ENCODE results near the gene CERT1.

Gene CERT1

DNA sequence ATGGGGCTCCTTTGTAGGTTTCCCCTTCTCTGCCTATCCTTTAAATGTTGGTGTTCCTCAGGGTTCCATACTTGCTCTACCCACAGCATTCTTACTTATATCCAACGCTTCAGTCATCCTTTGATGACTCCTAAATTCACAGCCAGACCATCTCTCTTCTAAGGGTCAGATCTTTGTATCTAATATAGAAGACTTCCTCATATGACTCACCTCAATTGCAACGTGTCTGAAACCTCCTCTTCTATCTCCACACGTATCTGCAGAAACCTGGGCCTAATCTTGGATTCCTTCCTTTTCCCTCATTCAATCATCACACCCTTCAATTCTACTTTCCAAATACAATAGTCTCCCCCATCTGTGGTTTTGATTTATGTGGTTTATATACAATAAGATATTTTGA lies 106.1 kb downstream of the CERT1 start:
- DNase-seq (ENCODE audit: low read depth in 2 of 2) = no peak

DNA sequence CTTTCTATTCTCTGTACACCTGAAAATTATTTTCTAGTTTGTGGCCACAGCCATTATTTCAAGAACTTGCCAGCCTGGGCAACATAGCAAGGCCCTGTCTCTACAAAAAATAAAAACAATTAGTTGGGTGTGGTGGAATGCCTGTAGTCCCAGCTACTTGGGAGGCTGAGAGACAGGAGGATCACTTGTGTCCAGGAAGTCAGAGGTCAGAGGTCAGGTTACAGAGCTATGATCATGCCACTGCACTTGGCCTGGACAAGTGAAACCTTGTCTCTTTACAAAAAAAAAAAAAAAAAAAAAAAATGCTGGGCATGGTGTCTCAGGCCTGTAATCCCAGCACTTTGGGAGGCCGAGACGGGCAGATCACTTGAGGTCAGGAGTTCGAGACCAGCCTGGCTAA lies 116.2 kb downstream of the CERT1 start:
- DNase-seq (ENCODE audit: low read depth in 2 of 2) = no peak

DNA sequence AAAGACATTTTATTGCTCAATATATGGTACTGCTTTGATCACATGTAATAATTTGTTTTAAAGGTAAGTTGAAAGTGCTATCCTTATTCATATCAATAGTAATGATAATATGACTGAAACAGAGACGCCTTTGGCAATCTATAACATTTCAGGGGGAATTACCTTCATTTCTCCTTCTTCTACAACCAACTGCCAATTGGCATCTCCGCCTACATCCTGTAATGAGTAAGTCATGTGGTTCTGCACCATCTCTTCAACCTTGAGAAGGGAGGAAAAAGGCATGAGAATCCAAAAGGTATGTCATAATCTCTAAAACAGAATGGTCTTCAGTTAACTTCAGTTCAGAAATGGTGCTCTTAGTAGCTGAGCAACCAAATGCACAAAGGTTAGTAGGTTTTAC lies 122.0 kb downstream of the CERT1 start:
- DNase-seq (ENCODE audit: low read depth in 2 of 2) = no peak

GRCh38 chr5:75387806-75388205 lies 123.6 kb downstream of the CERT1 start:
- no peak for DNase-seq (ENCODE audit: low read depth in 2 of 2)

- DNase-seq (ENCODE audit: low read depth in 2 of 2) = no peak
Measured at GRCh38 chr5:75384218-75384617, 127.2 kb downstream of the CERT1 start.

DNA sequence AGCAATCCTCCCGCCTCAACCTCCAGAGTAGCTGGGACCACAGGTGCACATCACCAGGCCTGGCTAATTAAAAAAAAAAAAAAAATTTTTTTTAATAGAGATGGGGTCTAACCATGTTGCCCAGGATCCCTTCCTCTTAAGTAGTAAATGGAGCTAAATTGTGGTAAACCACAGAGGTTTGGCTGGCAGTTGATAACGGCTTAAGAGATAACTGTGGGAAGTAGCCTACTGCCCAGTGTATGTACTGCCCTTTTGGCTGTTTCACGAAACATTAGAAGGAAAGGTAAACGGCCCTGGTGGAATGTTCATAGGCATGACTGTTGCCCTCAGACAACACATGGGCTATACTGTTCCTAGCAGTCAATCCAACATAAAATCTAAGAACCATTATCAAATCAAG lies 130.0 kb downstream of the CERT1 start:
- no peak for DNase-seq (ENCODE audit: low read depth in 2 of 2)

DNA sequence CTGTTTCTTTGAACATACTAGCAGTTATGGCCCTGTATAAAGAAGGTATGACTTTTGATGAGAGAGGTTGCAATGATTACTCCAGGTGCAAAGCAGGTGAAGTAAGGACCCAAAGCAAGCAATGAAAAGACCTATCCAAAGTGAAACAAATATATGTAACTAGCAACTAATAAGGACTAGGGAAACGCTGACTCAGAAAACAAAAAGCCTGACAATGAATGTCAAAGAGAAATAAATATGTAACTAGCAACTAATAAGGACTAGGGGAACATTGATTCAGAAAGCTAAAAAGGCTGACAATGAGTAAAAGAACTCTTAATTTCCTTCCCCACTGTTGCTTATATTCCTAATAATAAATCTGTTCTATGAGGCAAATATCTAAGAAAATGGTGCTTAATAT lies 131.3 kb downstream of the CERT1 start:
- no peak for DNase-seq (ENCODE audit: low read depth in 2 of 2)

GRCh38 chr5:75375414-75375813 lies 136.0 kb downstream of the CERT1 start:
- no peak for DNase-seq (ENCODE audit: low read depth in 2 of 2)

DNA sequence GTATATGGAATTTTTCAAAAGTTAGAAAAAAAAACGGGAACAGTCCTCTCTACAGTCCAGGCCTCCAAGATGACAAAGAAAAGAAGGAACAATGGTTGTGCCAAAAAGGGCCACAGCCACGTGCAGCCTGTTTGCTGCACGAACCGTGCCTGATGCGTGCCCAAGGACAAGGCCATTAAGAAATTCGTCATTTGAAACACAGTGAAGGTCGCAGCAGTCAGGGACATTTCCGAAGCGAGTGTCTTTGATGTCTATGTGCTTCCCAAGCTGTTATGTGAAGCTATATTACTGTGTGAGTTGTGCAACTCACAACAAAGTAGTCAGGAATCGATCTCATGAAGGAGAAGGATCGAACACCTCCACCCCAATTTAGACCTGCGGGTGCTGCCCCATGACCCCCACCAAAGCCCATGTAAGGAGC lies 137.0 kb downstream of the CERT1 start:
- DNase-seq (ENCODE audit: low read depth in 2 of 2) = no peak

- DNase-seq (ENCODE audit: low read depth in 2 of 2) = no peak
Measured at GRCh38 chr5:75373862-75374261, 137.6 kb downstream of the CERT1 start.

DNA sequence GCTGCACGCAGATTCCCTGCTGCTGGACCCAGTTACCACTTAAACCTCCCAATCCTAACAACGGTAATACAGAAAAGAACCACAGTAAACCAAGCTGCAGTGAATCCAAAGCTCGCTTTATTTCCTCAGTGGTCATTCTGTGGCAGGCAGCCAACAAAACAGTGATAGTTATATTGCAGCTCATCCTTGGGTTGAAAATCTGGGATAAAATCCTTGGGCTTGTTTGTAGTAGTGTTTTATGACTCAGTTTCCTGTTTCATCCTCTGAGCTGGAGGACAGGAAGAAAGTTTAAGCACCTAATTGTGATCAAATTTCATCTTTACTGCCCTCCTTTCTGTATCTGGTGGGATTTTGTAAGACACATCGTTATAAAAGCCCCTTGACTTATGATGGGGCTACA lies 143.0 kb downstream of the CERT1 start:
- DNase-seq (ENCODE audit: low read depth in 2 of 2) = peak; percentile 8 to 21

DNA sequence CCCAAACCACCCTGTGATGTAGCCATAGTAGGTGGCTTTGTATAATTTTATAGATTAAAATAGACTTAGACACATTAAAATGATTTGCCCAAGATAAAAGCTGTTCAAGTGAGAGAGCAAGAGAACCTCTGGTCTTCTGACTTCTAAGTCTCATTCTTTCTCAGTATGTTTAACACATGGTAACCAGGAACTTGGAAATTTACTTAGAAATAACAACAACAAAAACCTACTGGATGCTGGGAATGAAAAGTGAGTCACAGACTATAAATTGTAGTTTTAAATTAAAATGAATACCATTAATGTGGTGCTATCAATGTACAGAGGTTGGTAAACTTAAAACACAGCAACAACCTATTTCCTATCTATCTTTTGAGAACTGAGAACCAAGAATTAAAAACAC lies 144.0 kb downstream of the CERT1 start:
- DNase-seq (ENCODE audit: low read depth in 2 of 2) = peak; percentile 22 to 35

DNA sequence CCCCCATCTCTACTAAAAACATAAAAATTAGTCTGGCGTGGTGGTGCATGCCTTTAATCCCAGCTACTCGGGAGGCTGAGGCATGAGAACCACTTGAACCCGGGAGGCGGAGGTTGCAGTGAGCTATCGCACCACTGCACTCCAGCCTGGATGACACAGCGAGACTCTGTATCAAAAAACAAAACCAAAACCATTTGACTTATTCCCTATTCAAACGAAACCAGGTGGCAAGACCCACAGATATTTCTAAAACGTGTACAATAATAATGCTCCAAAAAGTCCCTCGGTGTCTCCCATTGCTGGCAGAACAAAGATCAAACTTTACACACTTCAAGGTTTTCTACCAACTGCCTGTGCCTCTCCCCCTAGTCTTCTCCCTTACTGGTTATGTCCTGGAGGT lies 144.6 kb downstream of the CERT1 start:
- DNase-seq (ENCODE audit: low read depth in 2 of 2) = no peak

DNA sequence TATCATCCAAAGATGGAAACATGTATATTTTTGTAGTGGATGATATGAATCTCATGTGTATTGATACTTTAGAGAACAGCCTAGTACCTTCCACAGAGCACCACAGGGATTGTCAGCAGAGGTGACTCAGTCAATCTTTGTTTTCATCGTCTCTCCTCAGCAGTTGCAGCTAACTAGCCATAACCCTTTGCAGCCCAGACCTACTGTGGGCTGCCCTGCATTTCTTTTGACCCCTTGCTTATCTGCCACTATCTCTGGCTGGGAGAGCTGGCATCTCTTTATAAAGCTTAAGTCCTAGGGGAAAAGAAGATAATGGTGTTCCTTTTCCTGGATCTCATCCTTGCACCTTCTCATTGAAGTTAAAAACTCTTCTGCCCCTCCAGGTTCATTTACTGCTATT lies 145.7 kb downstream of the CERT1 start:
- no peak for DNase-seq (ENCODE audit: low read depth in 2 of 2)

DNA sequence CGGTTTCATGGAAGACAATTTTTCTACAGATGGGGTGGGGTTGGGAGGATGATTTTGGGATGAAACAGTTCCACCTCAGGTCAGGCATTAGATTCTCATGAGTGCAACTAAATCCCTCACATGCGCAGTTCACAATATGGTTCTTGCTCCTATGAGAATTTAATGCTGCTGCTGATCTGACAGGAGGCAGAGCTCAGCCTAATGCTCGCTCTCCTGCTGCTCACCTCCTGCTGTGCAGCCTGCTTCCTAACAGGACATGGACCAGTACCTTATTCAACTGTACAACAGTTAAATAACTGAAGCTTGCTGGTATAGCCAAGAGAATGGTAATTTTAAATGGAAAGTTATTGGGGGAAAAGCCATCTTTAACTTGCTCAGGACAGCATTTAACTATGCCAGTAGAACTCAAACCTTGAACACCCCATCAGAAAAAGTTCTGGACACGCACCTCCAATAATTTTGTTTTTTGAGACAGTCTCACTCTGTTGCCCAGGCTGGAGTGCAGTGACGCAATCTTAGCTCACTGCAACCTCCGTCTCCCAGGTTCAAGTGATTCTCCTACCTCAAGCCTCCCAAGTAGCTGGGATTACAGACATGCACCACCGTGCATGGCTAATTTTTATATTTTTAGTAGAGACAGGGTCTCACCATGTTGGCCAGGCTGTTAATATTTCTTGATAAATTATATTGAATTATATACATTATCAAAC lies 146.7 kb downstream of the CERT1 start:
- DNase-seq (ENCODE audit: low read depth in 2 of 2) = no peak

DNA sequence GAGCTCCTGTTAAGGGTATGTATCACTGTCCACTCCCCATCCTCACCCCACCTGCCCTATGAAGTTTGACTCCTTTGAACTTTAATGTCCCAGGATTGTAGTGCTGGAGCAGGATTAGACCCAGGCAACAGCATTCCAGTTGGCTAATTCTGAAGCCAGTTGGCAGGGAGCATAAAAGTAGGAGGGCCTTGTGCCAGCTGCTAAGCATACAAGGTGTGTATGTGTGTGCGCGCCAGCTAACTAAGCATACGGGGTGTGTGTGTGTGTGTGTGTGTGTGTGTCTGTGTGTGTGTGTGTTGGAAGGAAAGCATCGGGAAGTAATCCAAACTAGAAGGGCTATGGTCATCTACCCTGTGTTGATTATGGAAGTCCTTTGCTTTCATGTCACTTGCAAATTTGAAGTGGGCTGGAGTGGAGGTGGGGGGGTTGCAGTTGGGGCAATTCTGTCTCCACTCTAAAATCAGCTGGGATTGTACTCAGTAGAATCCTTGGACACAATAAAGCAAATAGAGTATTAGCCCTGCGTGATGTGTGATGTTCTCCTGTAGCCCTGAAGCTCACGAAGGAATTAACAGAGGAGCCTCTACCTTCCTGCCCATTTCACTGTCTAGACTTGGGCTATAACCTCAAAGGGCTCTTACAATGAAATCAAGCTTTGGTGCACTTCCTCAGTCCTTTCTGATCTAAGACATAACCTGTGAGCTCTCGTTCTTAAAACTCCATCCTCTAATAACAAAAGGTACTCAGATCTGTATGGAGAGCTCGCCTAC lies 147.5 kb downstream of the CERT1 start:
- no peak for DNase-seq (ENCODE audit: low read depth in 2 of 2)

DNA sequence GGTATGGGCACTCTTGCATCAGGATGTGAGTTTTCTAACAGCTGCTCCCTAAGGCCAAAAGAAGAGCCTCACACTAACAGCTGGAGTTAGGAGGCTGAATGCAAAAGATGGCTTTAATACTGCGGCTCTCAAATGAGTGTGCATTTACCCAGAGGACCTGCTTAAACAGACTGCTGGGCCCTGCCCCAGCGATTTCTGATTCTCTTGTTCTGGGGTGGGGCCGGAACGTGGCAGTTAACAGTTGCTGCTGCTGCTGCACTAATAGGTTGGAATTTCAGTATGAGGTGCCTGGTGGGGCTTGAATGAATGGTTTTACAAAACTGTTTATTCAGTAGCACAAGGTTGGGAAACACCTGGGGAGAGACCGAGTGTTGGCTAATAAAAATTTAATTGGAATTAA lies 148.3 kb downstream of the CERT1 start:
- no peak for DNase-seq (ENCODE audit: low read depth in 2 of 2)

DNA sequence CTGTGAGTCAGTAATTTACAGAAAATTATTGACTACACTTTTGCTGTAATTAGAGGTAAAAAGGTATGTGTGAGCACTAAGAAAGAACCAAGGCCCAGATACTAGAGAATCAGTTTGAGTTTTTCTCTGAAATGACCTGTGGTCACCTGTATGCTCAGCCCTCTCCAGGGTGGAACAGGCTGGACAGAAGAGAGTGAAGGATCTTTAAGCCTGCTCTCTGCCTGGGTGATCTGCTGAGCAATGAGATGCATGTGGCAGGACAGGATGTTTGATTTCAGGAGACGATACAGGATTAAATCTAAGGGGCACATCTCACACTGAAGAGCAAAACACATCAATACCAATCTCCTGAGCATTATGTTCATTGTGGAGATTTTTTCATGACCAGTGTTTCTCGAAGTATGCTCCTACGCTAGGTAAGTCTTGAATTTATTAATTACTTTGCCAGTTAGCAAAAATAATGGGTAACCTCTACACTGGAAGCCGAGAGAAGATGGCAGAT lies 148.9 kb downstream of the CERT1 start:
- DNase-seq (ENCODE audit: low read depth in 2 of 2) = no peak

DNA sequence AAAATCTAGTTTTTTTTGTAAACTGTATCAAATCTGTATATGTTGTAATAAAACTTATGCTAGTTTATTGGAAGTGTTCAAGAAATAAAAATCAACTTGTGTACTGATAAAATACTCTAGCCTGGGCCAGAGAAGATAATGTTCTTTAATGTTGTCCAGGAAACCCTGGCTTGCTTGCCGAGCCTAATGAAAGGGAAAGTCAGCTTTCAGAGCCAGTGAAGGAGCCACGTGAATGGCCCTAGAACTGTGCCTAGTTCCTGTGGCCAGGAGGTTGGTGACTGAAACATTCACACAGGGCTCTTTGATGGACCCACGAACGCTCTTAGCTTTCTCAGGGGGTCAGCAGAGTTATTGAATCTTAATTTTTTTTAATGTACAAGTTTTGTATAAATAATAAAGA lies 150.1 kb downstream of the CERT1 start:
- no peak for DNase-seq (ENCODE audit: low read depth in 2 of 2)

DNA sequence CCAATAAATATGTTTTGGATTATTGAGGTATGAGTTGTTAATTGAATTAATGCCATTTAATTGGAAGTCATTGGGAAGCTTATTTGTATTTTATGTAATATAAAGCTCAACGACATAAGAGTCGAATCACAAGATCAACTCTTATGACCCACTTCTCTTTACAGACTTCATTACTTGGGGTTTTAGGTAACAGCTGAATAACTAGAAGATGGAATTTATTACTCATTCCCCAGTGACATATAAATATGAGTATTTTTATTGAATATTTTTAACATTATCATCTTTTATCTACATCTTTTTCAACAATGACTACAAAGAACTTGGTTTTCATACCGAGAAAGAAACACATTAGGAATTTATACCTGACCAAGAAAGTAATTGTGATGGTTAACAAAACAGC lies 153.3 kb downstream of the CERT1 start:
- no peak for DNase-seq (ENCODE audit: low read depth in 2 of 2)

DNA sequence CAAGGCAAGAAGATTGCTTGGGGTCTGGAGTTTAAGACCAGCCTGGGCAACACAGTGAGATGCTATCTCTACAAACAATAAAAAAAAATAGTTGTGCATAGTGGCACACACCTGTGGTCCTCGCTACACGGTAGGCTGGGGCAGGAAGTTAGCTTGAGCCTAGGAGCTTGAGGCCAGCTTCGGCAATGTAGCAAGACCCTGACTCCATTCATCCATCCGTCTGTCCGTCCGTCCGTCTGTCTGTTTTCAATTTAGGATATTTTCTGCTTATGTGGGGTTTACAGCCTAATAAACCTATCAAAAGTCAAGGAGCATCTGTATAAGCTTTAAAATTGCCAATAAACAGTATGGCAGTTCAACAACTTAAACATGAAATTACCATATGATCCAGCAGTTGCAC lies 154.7 kb downstream of the CERT1 start:
- no peak for DNase-seq (ENCODE audit: low read depth in 2 of 2)

GRCh38 chr5:75355236-75355635 lies 156.2 kb downstream of the CERT1 start:
- DNase-seq (ENCODE audit: low read depth in 2 of 2) = no peak

Measured in fibroblast of skin of left quadriceps (primary cell).